Measurements from ENCODE around the gene LHX4.

Gene LHX4

DNA sequence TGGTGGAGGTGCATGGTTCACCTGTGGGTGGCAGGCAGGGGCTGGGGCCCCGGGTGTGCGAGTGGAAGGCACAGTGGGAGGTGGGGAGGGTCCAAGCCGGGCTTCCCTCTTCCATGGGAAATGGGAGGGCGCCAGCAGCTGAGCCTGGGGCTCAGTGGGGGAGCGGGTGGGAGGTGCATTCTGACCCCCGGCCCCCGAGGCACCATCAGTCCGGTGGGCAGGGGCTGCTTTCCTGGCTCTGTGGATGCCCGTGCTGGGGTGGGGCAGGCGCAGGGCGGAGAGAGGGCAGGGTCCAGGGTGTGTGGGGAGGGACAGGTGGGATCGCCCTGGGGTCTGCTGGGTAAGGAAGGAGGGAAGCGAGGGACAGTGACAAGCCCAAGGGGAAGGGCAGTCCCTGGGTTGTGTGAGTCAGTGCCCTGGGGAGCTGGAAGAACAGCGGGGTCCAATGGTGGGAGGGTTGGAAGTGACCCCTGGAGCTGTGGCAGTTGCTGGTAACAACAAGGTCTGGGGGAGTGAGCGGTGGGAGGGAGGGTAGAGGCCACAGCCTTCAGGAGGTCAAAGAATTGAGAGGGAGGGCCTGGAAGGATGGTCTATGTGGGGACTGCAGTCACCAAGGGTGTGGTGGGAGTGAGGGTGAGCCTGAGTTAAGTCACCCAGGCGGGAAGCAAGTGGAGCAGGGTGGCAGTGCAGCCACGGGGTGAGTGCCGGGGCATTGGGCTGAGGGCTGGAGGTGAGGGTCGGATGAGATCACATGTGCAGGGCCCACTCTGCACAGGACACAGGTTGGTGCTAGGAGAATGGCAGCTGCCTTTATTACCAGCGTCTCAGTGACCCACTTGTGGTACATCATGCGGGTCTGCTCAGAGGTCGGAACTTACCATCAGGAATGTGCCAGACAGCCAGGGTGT, 29.6 kb downstream of the LHX4 start:
- DNase-seq, result no peak

DNA sequence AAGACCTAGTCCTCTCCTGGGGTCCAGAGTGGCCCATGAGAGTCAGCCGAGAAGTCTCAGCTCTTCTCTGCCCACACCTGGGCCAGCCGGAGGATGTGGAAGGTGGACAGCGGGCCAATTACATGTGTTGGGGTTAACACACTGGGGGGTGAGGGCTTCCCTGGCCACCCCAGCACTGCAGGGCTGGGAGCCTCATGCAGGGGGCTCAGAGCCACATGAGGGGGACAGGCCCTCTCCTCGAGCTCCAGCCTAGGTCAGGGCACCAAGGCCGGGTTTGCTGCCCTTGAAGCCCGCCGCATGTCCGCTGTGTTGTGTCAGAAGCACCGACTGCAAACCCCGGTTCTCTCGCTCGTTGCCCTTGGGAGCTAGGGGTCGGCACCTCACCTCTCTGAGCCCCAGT, 30.5 kb downstream of the LHX4 start:
- no peak for DNase-seq

DNA sequence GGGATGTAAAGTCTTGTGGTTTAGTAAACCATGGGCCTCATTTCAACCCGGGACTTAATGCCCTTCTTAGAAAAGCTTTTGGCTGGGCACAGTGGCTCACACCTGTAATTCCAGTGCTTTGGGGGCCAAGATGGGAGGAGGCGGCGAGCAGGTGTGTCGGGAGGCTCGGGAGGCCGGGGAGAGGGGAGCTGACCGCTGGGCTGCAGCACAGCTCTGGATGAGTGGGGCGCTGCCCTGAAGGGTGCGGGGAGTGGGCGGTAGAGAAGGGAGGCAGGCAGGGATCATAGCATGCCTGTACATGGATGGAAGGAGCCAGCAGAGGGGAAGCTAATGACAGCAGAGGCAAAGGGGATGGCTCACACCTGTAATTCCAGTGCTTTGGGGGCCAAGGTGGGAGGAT, 31.0 kb downstream of the LHX4 start:
- no peak for DNase-seq

DNA sequence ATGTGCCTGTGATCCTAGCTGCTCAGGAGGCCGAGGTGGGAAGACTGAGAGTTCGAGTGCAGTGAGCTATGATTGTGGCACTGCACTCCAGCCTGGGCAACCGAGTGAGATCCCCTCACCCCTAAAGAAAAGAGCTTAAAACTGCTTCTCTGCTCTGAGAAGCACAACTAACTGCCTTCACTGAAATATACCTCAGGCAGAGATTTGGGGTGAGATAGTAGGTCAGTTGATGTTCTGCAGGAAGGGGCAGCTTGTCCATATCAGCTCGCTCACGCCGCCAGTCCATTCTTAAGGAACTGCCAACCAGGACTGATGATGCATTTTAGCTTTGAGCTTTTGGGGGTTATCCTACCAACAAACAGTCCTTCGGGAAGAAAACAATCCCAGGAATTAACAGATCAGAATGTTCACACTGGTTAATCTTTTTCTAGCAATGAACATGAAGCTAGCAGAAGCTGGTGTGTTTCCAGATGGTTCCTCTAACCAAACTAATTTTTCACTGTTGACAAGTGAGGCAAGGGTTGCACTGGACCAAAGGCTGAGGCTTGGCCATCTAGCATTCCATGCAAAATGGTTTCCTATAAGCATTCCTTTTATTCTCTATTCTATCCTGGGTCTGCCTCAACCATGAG, 31.6 kb downstream of the LHX4 start:
- no peak for DNase-seq

GRCh38 chr1:180262628-180263488, 32.8 kb downstream of the LHX4 start:
- no peak for DNase-seq

DNA sequence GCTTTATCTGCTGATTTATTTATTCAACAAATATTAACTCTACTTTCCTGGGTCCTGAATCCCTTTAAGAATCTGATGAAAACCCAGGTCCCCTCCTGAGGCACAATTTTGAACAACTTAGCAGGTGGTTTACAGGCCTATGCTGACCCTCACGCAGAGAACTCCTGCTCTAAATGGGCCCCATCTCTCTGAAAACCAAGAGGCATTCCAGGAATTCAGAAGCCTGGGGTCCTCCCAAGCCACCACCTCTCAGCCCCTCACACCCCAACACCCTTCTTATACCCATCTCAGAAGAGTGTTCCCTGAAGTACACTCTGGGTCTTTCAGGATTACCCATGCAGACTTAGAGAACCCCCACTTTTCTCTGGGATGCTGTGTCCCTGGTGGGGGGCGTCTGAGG, 34.5 kb downstream of the LHX4 start:
- no peak for DNase-seq

DNA sequence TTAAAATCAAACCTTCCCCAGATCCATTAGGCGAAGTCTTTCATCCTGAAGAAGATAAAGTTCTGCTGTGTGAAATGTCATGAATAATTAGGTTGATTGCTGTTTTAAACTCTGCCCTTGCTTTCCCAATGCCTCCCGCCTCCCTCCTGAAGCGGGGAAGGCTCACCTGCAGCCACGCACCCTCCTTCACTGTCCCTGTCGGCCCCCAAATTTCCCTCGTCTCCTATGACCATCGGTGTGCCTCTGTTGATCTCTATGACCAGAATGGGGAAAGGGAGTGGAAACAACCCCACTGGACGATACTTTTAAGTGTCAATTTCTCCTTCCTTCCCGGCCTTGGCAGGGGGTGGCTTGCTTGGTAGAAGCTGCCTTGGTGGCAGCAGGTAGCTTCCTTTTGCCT, 35.1 kb downstream of the LHX4 start:
- DNase-seq, result no peak

DNA sequence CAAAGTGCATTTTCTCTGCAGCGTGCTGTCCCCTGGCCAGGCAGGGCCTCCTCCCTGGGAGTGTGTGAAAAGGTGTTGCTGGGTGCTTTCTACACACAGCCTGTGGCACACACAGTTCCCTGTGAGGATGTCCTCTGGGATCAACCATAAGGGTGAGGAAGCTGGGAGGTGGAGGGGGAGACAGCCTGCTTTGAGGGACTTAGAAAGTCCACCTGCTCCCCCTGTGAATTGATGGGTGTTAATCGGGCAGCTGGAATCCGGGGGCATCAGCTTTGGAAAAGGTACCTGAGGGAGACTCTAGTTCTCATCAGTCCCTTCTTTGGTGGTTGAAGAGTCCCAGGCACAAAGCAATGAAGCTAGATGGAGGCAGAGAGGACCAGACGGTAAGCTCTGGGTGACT, 35.8 kb downstream of the LHX4 start:
- no peak for DNase-seq

GRCh38 chr1:180266275-180267210, 36.5 kb downstream of the LHX4 start:
- no peak for DNase-seq

GRCh38 chr1:180267211-180267561, 37.1 kb downstream of the LHX4 start:
- no peak for DNase-seq

- no peak for DNase-seq
Observed at GRCh38 chr1:180267761-180268555, 37.9 kb downstream of the LHX4 start.

GRCh38 chr1:180268556-180269075, 38.6 kb downstream of the LHX4 start:
- no peak for DNase-seq

GRCh38 chr1:180269645-180270529, 39.8 kb downstream of the LHX4 start:
- no peak for DNase-seq

- no peak for DNase-seq
Observed at GRCh38 chr1:180270530-180271271, 40.6 kb downstream of the LHX4 start.

GRCh38 chr1:180271272-180272255, 41.5 kb downstream of the LHX4 start:
- DNase-seq, result peak; percentile 36

GRCh38 chr1:180272395-180272794, 42.3 kb downstream of the LHX4 start:
- no peak for DNase-seq

- DNase-seq, result no peak
Observed at GRCh38 chr1:180273066-180273465, 43.0 kb downstream of the LHX4 start.

GRCh38 chr1:180274221-180274620, 44.2 kb downstream of the LHX4 start:
- no peak for DNase-seq
